HepG2 (cell line): ENCODE results near the gene RPA1. TPM values are rescaled to one million over a fixed set of nuclear protein-coding genes. Genes with fewer than 3 reads are reported as not detected.

Experiments
- ARNT2 ChIP-seq: sonication (generic); formaldehyde crosslinking; IDR thresholded peaks from 2 replicates; pipeline ENCODE4 v1.8.0; 2022; ENCODE audit warnings: mild to moderate bottlenecking, low read depth, missing genetic modification reagents, moderate library complexity
- CBX2 ChIP-seq, 2 experiments: fragments of 200-600 bp in 1 of 2; sonication (generic); formaldehyde crosslinking in 1 of 2; IDR thresholded peaks; 2 replicates each; pipeline versions ENCODE4 v1.7.0 to v1.8.1; 2018 to 2022; ENCODE audit warnings: low read depth in 2 of 2, low read length in 1 of 2, mild to moderate bottlenecking in 1 of 2, missing genetic modification reagents in 1 of 2
- CREB3 ChIP-seq: sonication (generic); formaldehyde crosslinking; IDR thresholded peaks from 2 replicates; pipeline ENCODE4 v1.5.0; 2020; ENCODE audit warnings: missing genetic modification reagents
- FOXP1 ChIP-seq, 2 experiments: fragments of 450-650 bp in 1 of 2; IDR thresholded peaks; 2 replicates each; pipeline ENCODE4 v1.6.1; 2017 to 2018; ENCODE audit warnings: antibody characterized with exemption in 1 of 2
- GTF3A ChIP-seq: sonication (generic); formaldehyde crosslinking; conservative IDR thresholded peaks from 2 replicates; pipeline ENCODE4 v1.4.0; 2020; ENCODE audit warnings: mild to moderate bottlenecking, missing genetic modification reagents
- HHEX ChIP-seq: IDR thresholded peaks from 2 replicates; pipeline ENCODE4 v1.6.1; 2016; ENCODE audit warnings: control low read depth
- HMG20A ChIP-seq: IDR thresholded peaks from 2 replicates; pipeline ENCODE4 v1.6.1; 2016; ENCODE audit warnings: borderline replicate concordance
- HMGA1 ChIP-seq: sonication (generic); formaldehyde crosslinking; conservative IDR thresholded peaks from 2 replicates; pipeline ENCODE4 v1.4.0; 2020; ENCODE audit warnings: missing genetic modification reagents
- HOXA3 ChIP-seq: sonication (generic); formaldehyde crosslinking; IDR thresholded peaks from 2 replicates; pipeline ENCODE4 v1.5.0; 2020; ENCODE audit warnings: missing genetic modification reagents
- IRF1 ChIP-seq: sonication (generic); formaldehyde crosslinking; IDR thresholded peaks from 2 replicates; pipeline ENCODE4 v1.4.0; 2020; ENCODE audit warnings: low read depth, mild to moderate bottlenecking, missing genetic modification reagents
- KMT2A ChIP-seq: sonication (generic); formaldehyde crosslinking; IDR thresholded peaks from 2 replicates; pipeline ENCODE4 v1.4.0; 2020; ENCODE audit warnings: missing genetic modification reagents
- MED13 ChIP-seq: sonication (generic); formaldehyde crosslinking; IDR thresholded peaks from 2 replicates; pipeline ENCODE4 v1.5.0; 2020; ENCODE audit warnings: missing genetic modification reagents
- NR2F6 ChIP-seq, 2 experiments: IDR thresholded peaks; 2 replicates each; pipeline ENCODE4 v1.6.1; 2016; ENCODE audit warnings: antibody characterized with exemption in 1 of 2, mild to moderate bottlenecking in 1 of 2
- PAF1 ChIP-seq: IDR thresholded peaks from 2 replicates; pipeline ENCODE4 v1.6.1; 2016; ENCODE audit warnings: missing genetic modification reagents, missing compliant biosample characterization
- RCOR2 ChIP-seq: IDR thresholded peaks from 2 replicates; pipeline ENCODE4 v1.6.1; 2016; ENCODE audit warnings: missing biosample characterization, missing genetic modification reagents
- SAP130 ChIP-seq: IDR thresholded peaks from 2 replicates; pipeline ENCODE4 v1.6.1; 2016; ENCODE audit warnings: low read depth
- TFE3 ChIP-seq: IDR thresholded peaks from 2 replicates; pipeline ENCODE4 v1.6.1; 2016
- THRA ChIP-seq: sonication (generic); formaldehyde crosslinking; IDR thresholded peaks from 2 replicates; pipeline ENCODE4 v1.4.0; 2020; ENCODE audit warnings: missing genetic modification reagents, borderline replicate concordance
- ZBTB33 ChIP-seq: sonication (generic); formaldehyde crosslinking; IDR thresholded peaks from 2 replicates; pipeline ENCODE4 v1.4.0; 2020; ENCODE audit warnings: missing genetic modification reagents
- ZMAT3 ChIP-seq: sonication (generic); formaldehyde crosslinking; conservative IDR thresholded peaks from 2 replicates; pipeline ENCODE4 v1.7.0; 2021; ENCODE audit warnings: missing genetic modification reagents
- ZNF296 ChIP-seq: sonication (generic); formaldehyde crosslinking; conservative IDR thresholded peaks from 2 replicates; pipeline ENCODE4 v1.5.0; 2020; ENCODE audit warnings: mild to moderate bottlenecking, missing genetic modification reagents
- ZNF616 ChIP-seq: sonication (generic); formaldehyde crosslinking; IDR thresholded peaks from 2 replicates; pipeline ENCODE4 v1.5.0; 2020; ENCODE audit warnings: low read depth, mild to moderate bottlenecking, missing genetic modification reagents
- ZNF644 ChIP-seq: IDR thresholded peaks from 2 replicates; pipeline ENCODE4 v1.6.1; 2016; ENCODE audit warnings: low read depth
- polyA plus RNA-seq, 8 experiments: library from polyadenylated mRNA; depleted of rRNA in 3 of 8; stranded (reverse) in 7 of 8; unstranded in 1 of 8; fragments of >200 nt; fragmentation: Illumina TruSeq in 4 of 8; extraction: Trizol in 4 of 8; gene quantifications; 2 replicates each; pipeline versions ENCODE4 v1.2.1 to v1.2.3, GENCODE V29; 2011 to 2016; ENCODE audit warnings: low read depth in 4 of 8, missing spikeins in 1 of 8, mixed read lengths in 1 of 8; ENCODE audit not compliant: insufficient read depth in 1 of 8
- total RNA-seq, 5 experiments: library from RNA; depleted of rRNA; stranded (reverse); fragments of >200 nt; fragmentation: Illumina TruSeq; extraction: Trizol; gene quantifications; 2 replicates each; pipeline ENCODE4 v1.2.3, GENCODE V29; 2016; ENCODE audit warnings: low read depth in 1 of 5

RPA1 gene
- total and polyA plus RNA-seq, 2 of the 13 experiments (the other 11 are each of a cell fraction or from before 2014, with no cell fraction given) = 13.9 to 37.6 TPM

- TF ChIP-seq ZBTB33 (CRISPR knock-in tag) = no peak
- no peak for TF ChIP-seq FOXP1 (IDR thresholded peaks at IDR 0.05)
- TF ChIP-seq FOXP1 (CRISPR knock-in tag; IDR thresholded peaks at IDR 0.05) = peak; percentile 11; the same call in 1 of the 2 replicates
- no peak for TF ChIP-seq ZNF616 (CRISPR knock-in tag)
- TF ChIP-seq IRF1 (CRISPR knock-in tag) = no peak
- peak; percentile 45; the same call in 1 of the 2 replicates for TF ChIP-seq NR2F6 (IDR thresholded peaks at IDR 0.05)
- peak; percentile 56; the same call in 1 of the 2 replicates for TF ChIP-seq NR2F6 (CRISPR knock-in tag; IDR thresholded peaks at IDR 0.05)
- no peak for TF ChIP-seq ARNT2 (CRISPR knock-in tag)
- no peak for TF ChIP-seq CBX2 (IDR thresholded peaks at IDR 0.05; ENCODE audit: low read depth, low read length)
- no peak for TF ChIP-seq CBX2 (CRISPR knock-in tag; IDR thresholded peaks at IDR 0.05; ENCODE audit: low read depth)
- no peak for TF ChIP-seq TFE3 (CRISPR knock-in tag)
- no peak for TF ChIP-seq HMGA1 (CRISPR knock-in tag)
- TF ChIP-seq HHEX (CRISPR knock-in tag) = peak; percentile 87
- TF ChIP-seq HOXA3 = 0 out of 2 replicates have a peak, but pooled peaks have one; percentile 25
- TF ChIP-seq ZNF296 (CRISPR knock-in tag) = no peak
- no peak for TF ChIP-seq KMT2A (CRISPR knock-in tag)
- TF ChIP-seq GTF3A = no peak
- TF ChIP-seq HMG20A (CRISPR knock-in tag) = peak; percentile 58; the same call in 1 of the 2 replicates
- no peak for TF ChIP-seq PAF1
- TF ChIP-seq MED13 = no peak
- no peak for TF ChIP-seq THRA
- TF ChIP-seq CREB3 (CRISPR knock-in tag) = no peak
- TF ChIP-seq RCOR2 = peak; percentile 62; the same call in 1 of the 2 replicates
- TF ChIP-seq SAP130 = peak; percentile 25; the same call in 1 of the 2 replicates
- TF ChIP-seq ZNF644 (CRISPR knock-in tag) = no peak
- TF ChIP-seq ZMAT3 (CRISPR knock-in tag) = no peak
Observed at GRCh38 chr17:1909985-1910384, 80.2 kb downstream of the RPA1 start (continued).
